Measurements from ENCODE around the gene GRIFIN.
"Not testable (repeated sequence)": the region's sequence is repeated elsewhere in the genome, so short reads cannot be mapped to it uniquely, and the experiment has no call there.

Gene GRIFIN

GRCh38 chr7:2459674-2460073 lies 16.5 kb downstream of the GRIFIN start:
- DNase-seq (ENCODE audit: low spot score) = no peak
- TF ChIP-seq, protein P1, sequence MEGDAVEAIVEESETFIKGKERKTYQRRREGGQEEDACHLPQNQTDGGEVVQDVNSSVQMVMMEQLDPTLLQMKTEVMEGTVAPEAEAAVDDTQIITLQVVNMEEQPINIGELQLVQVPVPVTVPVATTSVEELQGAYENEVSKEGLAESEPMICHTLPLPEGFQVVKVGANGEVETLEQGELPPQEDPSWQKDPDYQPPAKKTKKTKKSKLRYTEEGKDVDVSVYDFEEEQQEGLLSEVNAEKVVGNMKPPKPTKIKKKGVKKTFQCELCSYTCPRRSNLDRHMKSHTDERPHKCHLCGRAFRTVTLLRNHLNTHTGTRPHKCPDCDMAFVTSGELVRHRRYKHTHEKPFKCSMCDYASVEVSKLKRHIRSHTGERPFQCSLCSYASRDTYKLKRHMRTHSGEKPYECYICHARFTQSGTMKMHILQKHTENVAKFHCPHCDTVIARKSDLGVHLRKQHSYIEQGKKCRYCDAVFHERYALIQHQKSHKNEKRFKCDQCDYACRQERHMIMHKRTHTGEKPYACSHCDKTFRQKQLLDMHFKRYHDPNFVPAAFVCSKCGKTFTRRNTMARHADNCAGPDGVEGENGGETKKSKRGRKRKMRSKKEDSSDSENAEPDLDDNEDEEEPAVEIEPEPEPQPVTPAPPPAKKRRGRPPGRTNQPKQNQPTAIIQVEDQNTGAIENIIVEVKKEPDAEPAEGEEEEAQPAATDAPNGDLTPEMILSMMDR (IDR thresholded peaks at IDR 0.05) = no peak
- Histone ChIP-seq H3K27ac (no peak overlapping the region), H3K4me3 (no peak overlapping the region)

- H3K27ac ChIP-seq; DNase-seq (ENCODE audit: low spot score); H3K4me3 ChIP-seq: not testable (repeated sequence)
These were observed 22.3 kb downstream of the GRIFIN start for GRCh38 chr7:2453849-2454248.

DNA sequence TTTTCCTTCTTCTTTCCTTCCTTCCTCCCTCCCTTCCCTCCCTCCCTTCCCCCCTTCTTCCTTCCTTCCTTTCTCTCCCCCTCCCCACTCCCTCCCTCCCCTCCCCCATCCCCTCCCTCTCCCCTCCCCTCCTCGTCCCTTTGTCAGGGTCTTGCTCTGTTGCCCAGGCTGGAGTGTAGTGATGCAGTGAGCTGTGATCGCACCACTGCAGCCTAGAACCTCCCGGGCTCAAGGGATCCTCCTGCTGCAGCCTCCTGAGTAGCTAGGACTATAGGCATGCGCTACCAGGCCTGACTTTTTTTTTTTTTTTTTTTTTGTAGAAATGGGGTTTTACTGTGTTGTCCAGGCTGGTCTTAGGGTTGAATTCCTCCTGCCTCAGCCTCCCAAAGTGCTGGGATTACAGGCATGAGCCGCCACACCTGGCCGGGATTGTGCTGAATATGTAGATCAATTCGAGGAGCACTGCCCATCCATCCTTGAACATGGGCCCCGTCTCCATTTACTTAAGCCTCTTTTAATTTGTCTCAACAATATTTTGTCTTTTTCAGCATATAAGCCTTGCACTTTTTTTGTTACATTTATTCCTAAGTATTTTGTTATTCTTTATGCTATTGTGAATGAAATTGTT lies 23.4 kb downstream of the GRIFIN start:
- TF ChIP-seq, protein P1 (IDR thresholded peaks at IDR 0.05) = no peak
- DNase-seq (ENCODE audit: low spot score) = no peak

GRCh38 chr7:2452074-2452507 lies 24.1 kb downstream of the GRIFIN start:
- DNase-seq (ENCODE audit: low spot score) = no peak
- Histone ChIP-seq H3K27ac (no peak overlapping the region), H3K4me3 (peak overlapping the region; percentile 72)
- TF ChIP-seq, protein P1 (IDR thresholded peaks at IDR 0.05) = no peak

More for the DNA sequence above, 23.4 kb downstream of the GRIFIN start:
- Histone ChIP-seq H3K27ac (no peak overlapping the region), H3K4me3 (no peak overlapping the region)

GRCh38 chr7:2451171-2452073 lies 24.8 kb downstream of the GRIFIN start:
- Histone ChIP-seq H3K4me3 (peak overlapping the region; percentile 72), H3K27ac (no peak overlapping the region)
- no peak for DNase-seq (ENCODE audit: low spot score)
- TF ChIP-seq, protein P1 (IDR thresholded peaks at IDR 0.05) = peak; percentile 89

DNA sequence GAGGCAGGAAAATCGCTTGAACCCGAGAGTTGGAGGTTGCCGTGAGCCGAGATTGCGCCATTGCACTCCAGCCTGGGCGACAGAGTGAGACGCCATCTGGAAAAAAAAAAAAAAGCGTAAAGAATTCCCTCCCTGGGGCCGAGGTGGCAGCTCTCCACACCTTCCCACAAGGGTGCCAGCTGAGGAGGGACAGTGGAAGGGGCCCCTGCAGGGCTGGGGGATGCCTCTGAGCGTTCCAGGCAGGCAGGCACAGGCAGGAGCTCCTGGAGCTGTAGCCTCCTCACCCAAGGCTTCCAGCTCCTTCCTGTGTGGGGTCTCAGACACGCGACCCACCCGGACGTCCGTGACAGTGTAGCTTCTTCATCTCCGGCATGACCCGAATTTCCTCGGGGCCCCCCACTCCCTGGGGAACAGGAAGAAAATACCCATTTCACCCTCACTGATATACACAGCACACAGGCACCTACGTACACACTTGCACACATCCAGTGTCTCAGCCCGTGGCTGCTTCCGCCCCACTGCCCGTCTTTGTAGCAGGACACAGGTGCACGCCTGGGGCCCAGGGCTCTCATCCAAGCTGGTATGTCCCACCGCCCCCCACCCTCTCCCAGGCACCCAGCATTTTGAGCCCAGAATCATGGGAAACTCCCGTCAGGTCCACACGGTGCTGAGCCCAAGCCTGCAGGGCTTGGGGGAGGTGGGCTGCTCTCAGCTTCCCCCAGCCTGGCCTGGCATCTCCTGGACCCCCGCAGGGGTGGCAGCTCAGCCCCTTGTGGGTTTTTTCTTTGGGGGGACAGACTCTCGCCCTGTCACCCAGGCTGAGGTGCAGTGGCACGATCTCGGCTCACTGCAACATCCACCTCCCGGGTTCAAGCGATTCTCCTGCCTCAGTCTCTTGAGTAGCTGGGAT lies 25.7 kb downstream of the GRIFIN start:
- Histone ChIP-seq H3K27ac (no peak overlapping the region), H3K4me3 (no peak overlapping the region)
- TF ChIP-seq, protein P1 (IDR thresholded peaks at IDR 0.05) = no peak
- no peak for DNase-seq (ENCODE audit: low spot score)

DNA sequence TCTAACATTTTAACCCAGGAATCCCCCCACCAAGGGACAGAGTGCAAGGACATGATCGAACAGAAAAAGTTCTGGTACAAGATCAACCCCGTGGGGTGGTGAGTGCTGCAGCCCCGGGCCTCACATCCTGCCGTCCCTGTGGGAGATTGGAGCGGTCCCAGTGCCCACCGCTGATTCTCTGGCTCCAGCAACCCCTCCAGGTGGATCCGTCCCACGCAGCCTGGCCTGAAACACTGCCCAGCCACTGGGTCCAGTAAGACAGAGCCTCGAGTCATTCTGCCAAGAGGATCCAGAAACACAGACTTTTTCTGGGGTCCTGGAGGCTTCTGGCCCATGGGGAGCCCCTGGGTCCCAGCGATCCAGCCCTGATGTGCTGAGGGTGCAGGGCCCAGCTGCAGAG lies 29.5 kb downstream of the GRIFIN start:
- no peak overlapping the region for H3K4me3 ChIP-seq
- TF ChIP-seq, protein P1 (IDR thresholded peaks at IDR 0.05) = no peak
- DNase-seq (ENCODE audit: low spot score) = no peak
- H3K27ac ChIP-seq = peak overlapping the region in 1 of 2 donors; percentile 59

Measured in coronary artery (tissue), 2 donors.